HepG2 (cell line): ENCODE results near the gene HOXD3. TPM values are rescaled to one million over a fixed set of nuclear protein-coding genes. Genes with fewer than 3 reads are reported as not detected.

Experiments
- DMAP1 ChIP-seq: IDR thresholded peaks from 2 replicates; pipeline ENCODE4 v1.6.1; 2016
- FOXA1 ChIP-seq, 2 experiments: fragments of 450-650 bp in 1 of 2; sonication (generic) in 1 of 2; formaldehyde crosslinking in 1 of 2; IDR thresholded peaks; 2 replicates each; pipeline versions ENCODE4 v1.4.0 to v1.6.1; 2016 to 2020; ENCODE audit warnings: missing genetic modification reagents in 1 of 2
- FOXJ3 ChIP-seq: sonication (generic); formaldehyde crosslinking; IDR thresholded peaks from 2 replicates; pipeline ENCODE4 v1.4.0; 2020; ENCODE audit warnings: missing genetic modification reagents, mild to moderate bottlenecking, borderline replicate concordance
- GATAD2A ChIP-seq: IDR thresholded peaks from 2 replicates; pipeline ENCODE4 v1.6.1; 2016
- HOXA5 ChIP-seq: sonication (generic); formaldehyde crosslinking; IDR thresholded peaks from 2 replicates; pipeline ENCODE4 v1.4.0; 2020; ENCODE audit warnings: missing genetic modification reagents
- ISX ChIP-seq: sonication (generic); formaldehyde crosslinking; conservative IDR thresholded peaks from 2 replicates; pipeline ENCODE4 v1.5.0; 2020; ENCODE audit warnings: missing genetic modification reagents
- KAT7 ChIP-seq: IDR thresholded peaks from 2 replicates; pipeline ENCODE4 v1.6.1; 2018; ENCODE audit warnings: borderline replicate concordance, missing compliant biosample characterization
- SIX4 ChIP-seq: sonication (generic); formaldehyde crosslinking; IDR thresholded peaks from 2 replicates; pipeline ENCODE4 v1.4.0; 2020; ENCODE audit warnings: missing genetic modification reagents
- SPEN ChIP-seq: sonication (generic); formaldehyde crosslinking; IDR thresholded peaks from 2 replicates; pipeline ENCODE4 v1.5.1; 2020; ENCODE audit warnings: low read depth, mild to moderate bottlenecking, missing genetic modification reagents
- TARDBP ChIP-seq: sonication (generic); formaldehyde crosslinking; IDR thresholded peaks from 2 replicates; pipeline ENCODE4 v1.8.0; 2022; ENCODE audit warnings: mild to moderate bottlenecking, missing genetic modification reagents
- ZFP82 ChIP-seq: sonication (generic); formaldehyde crosslinking; IDR thresholded peaks from 2 replicates; pipeline ENCODE4 v1.5.1; 2020; ENCODE audit warnings: mild to moderate bottlenecking, missing genetic modification reagents, borderline replicate concordance
- ZMYM2 ChIP-seq: sonication (generic); formaldehyde crosslinking; IDR thresholded peaks from 2 replicates; pipeline ENCODE4 v1.8.0; 2022; ENCODE audit warnings: mild to moderate bottlenecking, missing genetic modification reagents
- ZNF225 ChIP-seq: sonication (generic); formaldehyde crosslinking; IDR thresholded peaks from 2 replicates; pipeline ENCODE4 v1.4.0; 2020; ENCODE audit warnings: mild to moderate bottlenecking, missing genetic modification reagents
- ZNF253 ChIP-seq: sonication (generic); formaldehyde crosslinking; IDR thresholded peaks from 2 replicates; pipeline ENCODE4 v1.8.0; 2022; ENCODE audit warnings: mild to moderate bottlenecking, missing genetic modification reagents, borderline replicate concordance
- ZNF274 ChIP-seq: sonication (generic); formaldehyde crosslinking; IDR thresholded peaks from 2 replicates; pipeline ENCODE4 v1.5.1; 2020; ENCODE audit warnings: mild to moderate bottlenecking, missing genetic modification reagents
- ZNF644 ChIP-seq: IDR thresholded peaks from 2 replicates; pipeline ENCODE4 v1.6.1; 2016; ENCODE audit warnings: low read depth
- polyA plus RNA-seq, 8 experiments: library from polyadenylated mRNA; depleted of rRNA in 3 of 8; stranded (reverse) in 7 of 8; unstranded in 1 of 8; fragments of >200 nt; fragmentation: Illumina TruSeq in 4 of 8; extraction: Trizol in 4 of 8; gene quantifications; 2 replicates each; pipeline versions ENCODE4 v1.2.1 to v1.2.3, GENCODE V29; 2011 to 2016; ENCODE audit warnings: low read depth in 4 of 8, missing spikeins in 1 of 8, mixed read lengths in 1 of 8; ENCODE audit not compliant: insufficient read depth in 1 of 8
- total RNA-seq, 5 experiments: library from RNA; depleted of rRNA; stranded (reverse); fragments of >200 nt; fragmentation: Illumina TruSeq; extraction: Trizol; gene quantifications; 2 replicates each; pipeline ENCODE4 v1.2.3, GENCODE V29; 2016; ENCODE audit warnings: low read depth in 1 of 5
- TF ChIP-seq, protein P1 (sequence below): sonication (generic); formaldehyde crosslinking; IDR thresholded peaks from 2 replicates; pipeline ENCODE4 v1.4.0; 2020; ENCODE audit warnings: missing genetic modification reagents, mild to moderate bottlenecking, borderline replicate concordance
- TF ChIP-seq, protein P2 (sequence below): IDR thresholded peaks from 2 replicates; pipeline ENCODE4 v1.6.1; 2016
- TF ChIP-seq, protein P3 (sequence below): IDR thresholded peaks from 2 replicates; pipeline ENCODE4 v1.6.1; 2016; ENCODE audit warnings: missing biosample characterization, missing genetic modification reagents, low read depth
- TF ChIP-seq, protein P4 (sequence below): sonication (generic); formaldehyde crosslinking; IDR thresholded peaks from 2 replicates; pipeline ENCODE4 v1.8.0; 2022; ENCODE audit warnings: mild to moderate bottlenecking, missing genetic modification reagents, moderate library complexity
- TF ChIP-seq, protein P5 (sequence below): sonication (generic); formaldehyde crosslinking; IDR thresholded peaks from 2 replicates; pipeline ENCODE4 v1.8.0; 2022; ENCODE audit warnings: missing genetic modification reagents, mild to moderate bottlenecking, borderline replicate concordance

The HOXD3 gene
- total and polyA plus RNA-seq, 2 of the 13 experiments (the other 11 are each of a cell fraction or from before 2014, with no cell fraction given), result 0.05 to 0.09 TPM

DNA sequence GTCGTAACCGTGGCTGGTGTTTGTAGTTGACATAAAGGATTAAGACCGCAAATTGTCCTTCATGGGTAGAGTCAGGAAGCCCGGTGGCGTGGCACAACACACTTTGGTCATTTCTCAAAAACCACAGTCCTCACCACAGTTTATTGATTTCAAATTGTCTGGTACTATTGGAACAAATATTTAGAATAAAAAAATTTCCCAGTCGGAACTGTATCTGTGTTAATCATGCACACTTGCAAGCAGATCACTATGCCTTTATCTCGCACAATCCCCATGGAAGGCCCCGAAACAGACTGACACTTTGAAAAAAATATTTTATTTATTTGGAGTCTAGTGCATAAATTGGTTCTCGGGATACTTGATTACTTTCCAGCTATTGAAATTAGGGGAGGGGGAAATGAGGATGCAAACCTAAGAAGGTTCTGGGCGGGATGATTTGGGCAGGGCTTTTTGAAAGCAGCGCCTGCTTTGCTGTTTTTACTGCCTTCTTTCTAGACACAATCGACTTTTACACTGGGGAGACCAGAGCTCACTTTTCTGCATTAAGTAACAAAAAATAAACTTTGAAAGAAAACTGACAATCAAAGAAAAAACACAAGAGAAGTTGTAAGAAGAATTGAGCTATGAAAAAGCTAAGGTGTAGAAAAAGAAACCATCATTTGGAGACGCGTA lies 15.9 kb downstream of the HOXD3 start (continued):
- no peak for TF ChIP-seq FOXA1 (IDR thresholded peaks at IDR 0.05)
- peak; percentile 93 for TF ChIP-seq FOXA1 (CRISPR knock-in tag; IDR thresholded peaks at IDR 0.05)
- TF ChIP-seq, protein P1, sequence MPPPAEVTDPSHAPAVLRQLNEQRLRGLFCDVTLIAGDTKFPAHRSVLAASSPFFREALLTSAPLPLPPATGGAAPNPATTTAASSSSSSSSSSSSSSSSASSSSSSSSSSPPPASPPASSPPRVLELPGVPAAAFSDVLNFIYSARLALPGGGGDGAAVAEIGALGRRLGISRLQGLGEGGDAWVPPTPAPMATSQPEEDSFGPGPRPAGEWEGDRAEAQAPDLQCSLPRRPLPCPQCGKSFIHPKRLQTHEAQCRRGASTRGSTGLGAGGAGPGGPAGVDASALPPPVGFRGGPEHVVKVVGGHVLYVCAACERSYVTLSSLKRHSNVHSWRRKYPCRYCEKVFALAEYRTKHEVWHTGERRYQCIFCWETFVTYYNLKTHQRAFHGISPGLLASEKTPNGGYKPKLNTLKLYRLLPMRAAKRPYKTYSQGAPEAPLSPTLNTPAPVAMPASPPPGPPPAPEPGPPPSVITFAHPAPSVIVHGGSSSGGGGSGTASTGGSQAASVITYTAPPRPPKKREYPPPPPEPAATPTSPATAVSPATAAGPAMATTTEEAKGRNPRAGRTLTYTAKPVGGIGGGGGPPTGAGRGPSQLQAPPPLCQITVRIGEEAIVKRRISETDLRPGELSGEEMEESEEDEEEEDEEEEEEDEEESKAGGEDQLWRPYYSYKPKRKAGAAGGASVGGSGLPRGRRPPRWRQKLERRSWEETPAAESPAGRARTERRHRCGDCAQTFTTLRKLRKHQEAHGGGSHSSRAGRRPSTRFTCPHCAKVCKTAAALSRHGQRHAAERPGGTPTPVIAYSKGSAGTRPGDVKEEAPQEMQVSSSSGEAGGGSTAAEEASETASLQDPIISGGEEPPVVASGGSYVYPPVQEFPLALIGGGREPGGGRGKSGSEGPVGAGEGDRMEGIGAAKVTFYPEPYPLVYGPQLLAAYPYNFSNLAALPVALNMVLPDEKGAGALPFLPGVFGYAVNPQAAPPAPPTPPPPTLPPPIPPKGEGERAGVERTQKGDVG (CRISPR knock-in tag), result no peak
- TF ChIP-seq GATAD2A (CRISPR knock-in tag), result peak; percentile 91
- no peak for TF ChIP-seq KAT7 (CRISPR knock-in tag)
- no peak; the same call in 1 of the 2 replicates for TF ChIP-seq TARDBP (CRISPR knock-in tag)
- no peak for TF ChIP-seq ZNF274 (CRISPR knock-in tag)
- TF ChIP-seq, protein P2, sequence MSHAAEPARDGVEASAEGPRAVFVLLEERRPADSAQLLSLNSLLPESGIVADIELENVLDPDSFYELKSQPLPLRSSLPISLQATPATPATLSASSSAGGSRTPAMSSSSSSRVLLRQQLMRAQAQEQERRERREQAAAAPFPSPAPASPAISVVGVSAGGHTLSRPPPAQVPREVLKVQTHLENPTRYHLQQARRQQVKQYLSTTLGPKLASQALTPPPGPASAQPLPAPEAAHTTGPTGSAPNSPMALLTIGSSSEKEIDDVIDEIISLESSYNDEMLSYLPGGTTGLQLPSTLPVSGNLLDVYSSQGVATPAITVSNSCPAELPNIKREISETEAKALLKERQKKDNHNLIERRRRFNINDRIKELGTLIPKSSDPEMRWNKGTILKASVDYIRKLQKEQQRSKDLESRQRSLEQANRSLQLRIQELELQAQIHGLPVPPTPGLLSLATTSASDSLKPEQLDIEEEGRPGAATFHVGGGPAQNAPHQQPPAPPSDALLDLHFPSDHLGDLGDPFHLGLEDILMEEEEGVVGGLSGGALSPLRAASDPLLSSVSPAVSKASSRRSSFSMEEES (CRISPR knock-in tag), result no peak
- no peak for TF ChIP-seq ZNF225 (CRISPR knock-in tag)
- peak; percentile 74; the same call in 1 of the 2 replicates for TF ChIP-seq FOXJ3 (CRISPR knock-in tag)
- no peak for TF ChIP-seq ZMYM2 (CRISPR knock-in tag)
- TF ChIP-seq SIX4, result no peak
- TF ChIP-seq DMAP1 (CRISPR knock-in tag), result no peak
- TF ChIP-seq, protein P3, sequence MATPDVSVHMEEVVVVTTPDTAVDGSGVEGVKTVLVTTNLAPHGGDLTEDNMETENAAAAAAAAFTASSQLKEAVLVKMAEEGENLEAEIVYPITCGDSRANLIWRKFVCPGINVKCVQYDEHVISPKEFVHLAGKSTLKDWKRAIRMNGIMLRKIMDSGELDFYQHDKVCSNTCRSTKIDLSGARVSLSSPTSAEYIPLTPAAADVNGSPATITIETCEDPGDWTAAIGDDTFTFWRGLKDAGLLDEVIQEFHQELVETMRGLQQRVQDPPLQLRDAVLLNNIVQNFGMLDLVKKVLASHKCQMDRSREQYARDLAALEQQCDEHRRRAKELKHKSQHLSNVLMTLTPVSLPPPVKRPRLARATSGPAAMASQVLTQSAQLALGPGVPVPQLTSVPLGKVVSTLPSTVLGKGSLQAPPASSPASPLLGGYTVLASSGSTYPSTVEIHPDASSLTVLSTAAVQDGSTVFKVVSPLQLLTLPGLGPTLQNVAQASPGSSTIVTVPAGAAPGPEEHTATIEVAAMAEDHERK (CRISPR knock-in tag), result no peak
- no peak for TF ChIP-seq ZNF253 (CRISPR knock-in tag)
- no peak for TF ChIP-seq SPEN (CRISPR knock-in tag)
- TF ChIP-seq, protein P4, sequence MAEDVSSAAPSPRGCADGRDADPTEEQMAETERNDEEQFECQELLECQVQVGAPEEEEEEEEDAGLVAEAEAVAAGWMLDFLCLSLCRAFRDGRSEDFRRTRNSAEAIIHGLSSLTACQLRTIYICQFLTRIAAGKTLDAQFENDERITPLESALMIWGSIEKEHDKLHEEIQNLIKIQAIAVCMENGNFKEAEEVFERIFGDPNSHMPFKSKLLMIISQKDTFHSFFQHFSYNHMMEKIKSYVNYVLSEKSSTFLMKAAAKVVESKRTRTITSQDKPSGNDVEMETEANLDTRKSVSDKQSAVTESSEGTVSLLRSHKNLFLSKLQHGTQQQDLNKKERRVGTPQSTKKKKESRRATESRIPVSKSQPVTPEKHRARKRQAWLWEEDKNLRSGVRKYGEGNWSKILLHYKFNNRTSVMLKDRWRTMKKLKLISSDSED, result no peak
- TF ChIP-seq, protein P5, sequence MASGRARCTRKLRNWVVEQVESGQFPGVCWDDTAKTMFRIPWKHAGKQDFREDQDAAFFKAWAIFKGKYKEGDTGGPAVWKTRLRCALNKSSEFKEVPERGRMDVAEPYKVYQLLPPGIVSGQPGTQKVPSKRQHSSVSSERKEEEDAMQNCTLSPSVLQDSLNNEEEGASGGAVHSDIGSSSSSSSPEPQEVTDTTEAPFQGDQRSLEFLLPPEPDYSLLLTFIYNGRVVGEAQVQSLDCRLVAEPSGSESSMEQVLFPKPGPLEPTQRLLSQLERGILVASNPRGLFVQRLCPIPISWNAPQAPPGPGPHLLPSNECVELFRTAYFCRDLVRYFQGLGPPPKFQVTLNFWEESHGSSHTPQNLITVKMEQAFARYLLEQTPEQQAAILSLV, result no peak
- TF ChIP-seq ZNF644, result no peak
- no peak for TF ChIP-seq ZFP82 (CRISPR knock-in tag)
- 0 out of 2 replicates have a peak, but pooled peaks have one; percentile 42 for TF ChIP-seq ISX
- peak; percentile 72; the same call in 1 of the 2 replicates for TF ChIP-seq HOXA5 (CRISPR knock-in tag)
